GM23248 (cell line): ENCODE data around the gene TKT.

ENCODE experiments used
- EZH2 ChIP-seq: fragments of 200-600 bp; sonication (generic); IDR thresholded peaks from 2 replicates; pipeline ENCODE4 v1.6.1; 2018; ENCODE audit warnings: antibody characterized with exemption, mild to moderate bottlenecking; ENCODE audit not compliant: insufficient read depth, poor library complexity, severe bottlenecking
- EZH2phosphoT487 ChIP-seq: fragments of 200-600 bp; sonication (generic); IDR thresholded peaks from 2 replicates; pipeline ENCODE4 v1.6.1; 2018; ENCODE audit warnings: antibody characterized with exemption, moderate library complexity, mild to moderate bottlenecking, low read depth; ENCODE audit not compliant: insufficient read depth

DNA sequence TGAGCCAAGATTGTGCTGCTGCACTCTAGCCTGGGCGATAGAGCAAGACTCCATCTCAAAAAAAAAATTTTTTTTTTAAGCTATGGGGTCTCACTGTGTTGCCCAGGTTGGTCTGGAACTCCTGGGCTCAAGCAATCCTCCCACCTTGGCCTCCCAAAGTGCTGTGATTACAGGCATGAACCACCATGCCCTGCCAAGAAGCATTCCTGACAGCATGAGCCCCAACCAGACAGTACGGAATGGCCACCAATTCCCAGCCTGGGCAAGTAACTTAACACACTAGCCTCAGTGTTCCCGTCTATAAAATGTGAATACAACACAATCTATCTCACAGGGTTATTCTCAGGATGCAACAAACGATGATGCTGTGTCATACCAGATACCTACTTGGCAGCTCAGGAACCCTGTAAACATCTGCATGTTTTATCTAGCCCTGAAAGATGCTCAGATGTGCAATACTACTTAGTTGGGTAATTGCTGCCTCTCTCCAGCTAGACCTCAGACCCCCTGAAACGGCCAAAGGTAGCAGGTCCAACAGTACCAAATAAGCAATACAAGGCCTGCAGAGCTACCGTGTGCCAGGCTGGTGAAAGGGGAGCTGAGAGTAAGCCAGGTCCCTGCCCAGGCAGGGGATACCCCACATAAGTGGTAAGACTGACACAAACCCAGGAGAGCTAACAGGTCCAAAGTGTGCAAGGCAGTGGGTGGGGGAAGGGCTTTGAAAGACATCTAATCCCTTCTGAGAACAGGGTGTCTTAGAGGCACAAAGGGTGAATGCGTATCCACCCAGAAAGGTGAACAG, 1.9 kb downstream of the TKT start:
- TF ChIP-seq EZH2phosphoT487 (no peak), EZH2 (no peak)
